GM21786 (cell line): ENCODE results near the gene AAGAB.

ENCODE experiments used
- ATAC-seq: cut with Tn5 transposase; IDR thresholded peaks from one replicate; pipeline ENCODE4 v1.9.1; 2021; ENCODE audit not compliant: unreplicated experiment

The AAGAB gene

DNA sequence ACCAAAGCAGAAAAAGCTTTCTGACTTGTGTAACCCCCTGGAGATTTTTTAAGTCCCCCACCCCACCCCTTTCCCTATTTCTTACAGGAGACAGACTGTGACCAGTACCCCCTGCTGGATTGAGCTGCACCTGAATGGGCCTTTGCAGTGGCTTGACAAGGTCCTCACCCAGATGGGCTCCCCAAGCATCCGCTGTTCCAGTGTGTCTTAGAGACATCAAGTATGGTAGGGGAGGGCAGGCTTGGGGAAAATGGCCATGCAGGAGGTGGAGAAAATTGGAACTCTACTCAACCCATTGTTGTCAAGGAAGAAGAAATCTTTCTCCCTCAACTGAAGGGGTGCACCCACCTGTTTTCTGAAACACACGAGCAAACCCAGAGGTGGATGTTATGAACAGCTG lies 64.1 kb downstream of the AAGAB start:
- no peak for ATAC-seq

DNA sequence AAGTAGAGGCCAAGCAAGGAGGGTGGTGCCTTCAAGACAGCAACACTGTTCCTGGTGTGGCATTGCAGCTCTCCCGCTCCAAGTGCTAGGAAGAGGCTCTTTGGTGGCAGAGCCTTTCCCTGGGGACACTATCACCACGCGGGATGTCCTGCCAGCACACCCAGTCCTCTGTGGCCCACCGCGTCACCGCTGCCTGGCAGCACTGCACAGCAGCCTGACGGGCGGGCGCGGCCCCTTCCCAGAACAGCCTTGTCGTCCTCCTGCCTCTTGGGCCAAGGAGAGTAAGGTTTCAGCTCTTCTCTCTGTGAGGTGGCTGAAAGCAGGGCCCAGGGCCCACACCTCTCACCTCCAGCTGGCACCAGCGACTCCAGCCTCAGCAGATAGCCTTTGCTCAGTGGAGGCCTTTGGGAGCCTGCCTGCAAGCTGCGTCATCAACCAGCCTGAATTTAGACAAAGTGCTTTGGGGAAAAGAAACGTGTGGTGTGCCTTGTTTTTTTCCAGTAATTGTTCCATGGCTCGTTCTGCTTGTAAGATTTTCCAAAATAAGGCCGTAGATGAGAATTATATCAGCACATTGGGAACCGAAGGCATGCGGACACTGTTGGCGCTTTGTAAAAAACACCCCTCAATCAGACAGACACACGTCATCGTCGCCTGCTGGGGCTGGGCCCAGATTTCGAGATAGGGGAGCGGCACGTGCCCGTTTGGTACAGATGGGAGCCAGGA lies 65.0 kb downstream of the AAGAB start:
- no peak for ATAC-seq

DNA sequence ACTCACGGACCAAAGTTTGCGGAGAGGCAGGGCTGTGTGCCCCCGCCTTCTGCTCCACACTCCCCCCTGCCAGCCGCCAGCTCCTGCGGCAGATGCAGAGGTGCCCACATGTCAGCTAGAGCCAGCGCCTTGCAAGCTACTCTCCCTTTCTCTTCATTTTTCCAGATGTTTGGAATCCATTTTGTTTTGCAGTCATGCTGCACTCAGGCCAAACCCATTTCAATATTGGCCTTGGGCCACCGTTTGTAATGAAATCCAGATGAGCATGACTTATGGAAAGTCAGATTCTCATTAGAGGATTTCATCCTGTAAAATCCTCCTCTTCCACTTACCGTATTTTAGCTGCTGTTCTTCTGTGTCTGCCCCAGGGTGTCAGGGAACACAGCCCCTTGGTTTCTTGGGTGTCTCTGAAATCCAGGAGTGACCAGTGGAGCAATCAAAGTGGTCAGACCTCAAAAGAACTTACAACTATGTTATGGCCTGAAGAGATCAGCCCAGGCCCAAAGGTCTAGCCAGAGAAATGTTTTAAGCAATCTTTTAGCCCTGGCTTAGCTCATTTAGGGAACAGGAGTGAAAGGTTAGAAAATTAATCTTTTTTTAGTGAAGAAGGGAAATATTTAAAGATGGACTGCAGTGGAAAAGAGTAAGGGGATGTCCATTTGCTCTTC lies 65.8 kb downstream of the AAGAB start:
- no peak for ATAC-seq

DNA sequence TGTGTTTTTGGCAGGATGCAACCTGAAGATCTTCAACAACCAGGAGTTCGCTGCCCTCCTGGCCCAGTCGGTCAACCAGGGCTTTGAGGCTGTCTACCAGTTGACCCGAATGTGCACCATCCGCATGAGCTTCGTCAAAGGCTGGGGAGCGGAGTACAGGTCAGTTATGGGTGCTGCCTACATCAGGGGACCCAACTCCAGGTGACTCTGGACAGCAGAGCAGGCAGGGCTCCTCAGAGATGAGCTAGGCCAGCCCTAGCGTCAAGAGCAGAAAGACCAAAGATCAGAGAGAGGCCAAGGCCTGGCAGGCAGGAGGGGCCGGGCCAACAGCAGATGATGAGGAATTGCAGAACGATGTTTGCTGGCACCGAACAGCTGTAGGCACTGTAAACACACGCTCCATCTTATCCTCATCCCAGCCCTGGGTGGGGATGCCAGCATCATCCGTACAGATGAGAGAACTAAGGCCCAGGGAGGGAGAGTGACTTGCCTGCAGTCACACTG lies 67.1 kb downstream of the AAGAB start:
- no peak for ATAC-seq

DNA sequence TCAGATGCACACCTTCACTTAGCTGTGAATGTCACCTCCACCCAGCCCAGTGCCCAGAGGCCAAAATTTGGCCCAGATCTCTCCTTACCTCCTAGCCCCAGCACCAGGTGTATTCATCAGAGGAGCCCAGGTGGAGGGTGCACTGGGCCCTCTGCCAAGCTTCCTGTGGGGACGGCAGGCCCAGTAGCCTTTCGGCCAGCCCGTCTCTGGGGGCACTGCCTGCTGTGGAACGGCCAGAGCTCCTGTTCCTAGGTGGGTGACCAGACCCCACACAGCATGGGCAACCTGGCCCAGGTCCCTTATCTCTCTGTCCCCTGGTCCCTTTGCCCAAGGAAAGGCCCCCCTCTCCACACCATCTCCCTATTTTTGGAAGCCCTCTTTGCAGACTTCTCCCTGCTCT lies 67.8 kb downstream of the AAGAB start:
- no peak for ATAC-seq

DNA sequence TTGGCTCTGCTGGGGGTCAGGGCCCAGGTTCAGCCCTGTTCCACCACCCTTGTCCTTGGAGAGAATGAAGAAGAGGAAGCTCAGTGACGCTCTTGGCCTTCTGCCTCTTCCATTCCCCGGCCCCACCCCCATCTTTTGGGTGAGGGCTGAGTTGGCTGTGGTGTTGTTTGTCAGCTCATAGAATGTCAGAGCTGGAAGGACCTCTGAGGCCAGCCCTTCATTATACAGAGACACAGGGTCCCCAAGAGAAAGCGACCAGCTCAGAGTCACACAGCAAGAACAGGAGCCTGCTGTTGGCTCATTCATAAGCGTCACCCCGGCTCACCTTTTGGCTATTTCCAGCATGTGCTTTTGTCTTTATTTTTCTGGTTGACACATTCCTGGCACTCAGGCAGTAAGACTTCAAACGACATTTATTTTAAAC lies 68.2 kb downstream of the AAGAB start:
- ATAC-seq, result no peak

DNA sequence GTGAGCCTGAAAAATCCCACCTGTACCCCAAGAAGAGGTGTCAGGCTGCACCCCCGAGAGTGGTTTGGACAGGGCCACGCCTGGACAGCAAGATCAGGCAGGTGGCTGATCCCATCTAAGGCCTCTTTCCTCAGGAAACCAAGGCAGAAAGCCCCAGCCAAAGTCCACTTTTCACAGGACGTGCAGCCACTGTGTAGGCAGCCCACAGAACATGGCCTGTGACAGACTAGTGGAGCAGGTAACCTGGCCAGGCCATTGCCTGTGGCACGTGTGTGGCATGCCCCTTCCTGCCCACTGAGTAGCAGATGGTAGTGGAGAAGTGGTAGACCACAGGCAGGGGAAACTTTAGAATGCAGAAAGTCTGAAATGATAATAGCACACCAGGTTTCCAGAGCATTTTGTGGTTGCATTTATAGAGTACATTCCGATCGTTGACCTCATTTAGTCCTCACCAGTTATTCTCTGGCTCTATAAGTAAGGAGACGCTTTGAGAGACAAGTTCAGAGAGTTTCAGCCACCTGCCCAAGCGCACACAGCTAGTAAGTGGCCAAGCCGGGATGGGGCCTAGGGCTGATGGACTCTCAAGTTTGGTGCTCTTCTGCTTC lies 68.7 kb downstream of the AAGAB start:
- ATAC-seq, result no peak

DNA sequence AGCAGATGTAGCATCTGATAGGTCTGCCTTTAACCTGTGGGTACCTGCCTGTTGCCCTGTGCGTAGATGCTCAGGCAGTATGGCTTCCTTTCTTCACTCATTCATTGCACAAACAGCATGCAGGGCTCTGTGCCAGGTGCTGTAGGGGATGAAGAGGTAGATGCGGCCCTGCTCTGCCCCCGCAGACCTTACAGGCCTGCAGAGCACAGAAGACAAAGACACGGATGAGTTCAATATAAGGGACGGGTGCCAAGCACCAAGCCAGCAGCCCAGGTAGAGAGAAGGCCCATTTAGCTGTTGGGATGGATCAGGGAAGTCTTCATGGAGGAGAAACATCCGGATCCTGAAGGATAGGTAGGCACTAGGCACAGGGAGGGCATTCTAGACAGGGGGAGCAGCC lies 69.4 kb downstream of the AAGAB start:
- ATAC-seq, result no peak

DNA sequence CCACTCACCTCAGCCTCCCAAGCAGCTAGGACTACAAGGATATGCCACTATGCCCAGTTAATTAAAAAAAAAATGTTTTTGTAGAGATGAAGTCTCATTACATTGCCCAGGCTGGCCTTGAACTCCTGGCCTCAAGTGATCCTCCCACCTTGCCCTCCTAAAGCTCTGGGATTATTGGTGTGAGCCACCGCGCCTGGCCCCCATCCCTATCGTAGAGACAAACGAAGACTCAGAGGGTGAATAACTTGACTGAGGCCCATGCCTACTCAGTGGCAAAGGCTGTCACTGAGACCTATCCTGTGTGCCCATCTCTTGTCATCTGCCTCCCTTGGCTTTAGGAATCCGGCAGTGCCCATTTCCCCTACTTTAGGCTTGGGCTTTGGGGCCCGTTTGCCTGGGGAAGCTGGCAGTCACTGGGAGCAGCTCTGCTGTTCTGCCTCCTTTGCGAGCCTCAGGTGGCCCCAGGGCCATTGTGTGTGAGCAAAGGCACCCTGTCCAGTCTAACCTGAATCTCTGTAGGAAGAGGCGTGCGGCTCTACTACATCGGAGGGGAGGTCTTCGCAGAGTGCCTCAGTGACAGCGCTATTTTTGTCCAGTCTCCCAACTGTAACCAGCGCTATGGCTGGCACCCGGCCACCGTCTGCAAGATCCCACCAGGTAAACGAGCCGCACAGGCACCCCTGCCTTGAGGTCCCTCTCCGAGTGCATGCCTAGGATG lies 70.1 kb downstream of the AAGAB start:
- no peak for ATAC-seq

DNA sequence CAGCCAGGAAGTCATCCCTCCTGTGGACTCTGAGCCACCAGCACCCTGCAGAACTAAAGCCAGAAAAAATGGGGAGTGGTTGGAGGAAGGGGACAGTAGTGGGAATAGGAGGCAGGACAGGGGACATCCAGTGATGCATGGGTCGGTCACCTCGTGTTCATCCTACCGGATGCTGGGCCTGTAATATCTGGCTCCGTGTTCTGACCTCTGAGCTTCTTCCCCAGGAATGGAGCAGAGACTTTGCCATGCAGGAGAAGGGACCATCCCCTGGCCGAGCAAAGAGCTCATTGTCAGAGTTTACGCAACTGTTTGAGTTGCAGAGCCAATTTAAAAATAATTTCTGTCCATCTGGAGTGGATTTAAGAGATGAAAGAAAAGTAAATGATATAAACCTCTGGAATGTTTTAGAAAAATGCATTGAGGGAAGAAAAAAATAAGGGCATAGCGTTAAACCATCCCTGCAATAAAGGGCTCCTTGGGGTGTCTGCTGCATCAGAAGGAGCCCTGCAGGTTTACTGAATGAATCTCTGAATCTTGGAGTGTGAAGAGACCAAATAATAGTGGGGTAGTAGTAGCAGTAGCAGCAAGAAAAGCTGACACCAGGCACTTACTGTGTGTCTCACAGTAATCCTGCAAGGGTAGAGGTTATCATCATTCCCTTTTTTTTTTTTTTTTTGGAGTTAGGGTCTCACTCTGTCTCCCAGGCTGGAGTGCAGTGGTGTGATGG lies 70.9 kb downstream of the AAGAB start:
- ATAC-seq, result no peak

DNA sequence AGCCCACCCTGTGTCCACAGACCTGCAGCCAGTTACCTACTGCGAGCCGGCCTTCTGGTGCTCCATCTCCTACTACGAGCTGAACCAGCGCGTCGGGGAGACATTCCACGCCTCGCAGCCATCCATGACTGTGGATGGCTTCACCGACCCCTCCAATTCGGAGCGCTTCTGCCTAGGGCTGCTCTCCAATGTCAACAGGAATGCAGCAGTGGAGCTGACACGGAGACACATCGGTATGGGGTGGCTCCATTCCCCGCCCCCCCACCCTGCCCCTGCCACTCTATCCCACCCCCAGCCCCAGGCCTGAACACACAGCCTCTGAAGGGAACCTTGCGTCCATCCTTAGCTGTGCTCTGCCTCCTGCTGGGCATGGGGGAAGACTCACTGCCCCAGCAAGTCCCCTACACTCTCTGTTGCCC lies 73.2 kb downstream of the AAGAB start:
- ATAC-seq, result no peak

DNA sequence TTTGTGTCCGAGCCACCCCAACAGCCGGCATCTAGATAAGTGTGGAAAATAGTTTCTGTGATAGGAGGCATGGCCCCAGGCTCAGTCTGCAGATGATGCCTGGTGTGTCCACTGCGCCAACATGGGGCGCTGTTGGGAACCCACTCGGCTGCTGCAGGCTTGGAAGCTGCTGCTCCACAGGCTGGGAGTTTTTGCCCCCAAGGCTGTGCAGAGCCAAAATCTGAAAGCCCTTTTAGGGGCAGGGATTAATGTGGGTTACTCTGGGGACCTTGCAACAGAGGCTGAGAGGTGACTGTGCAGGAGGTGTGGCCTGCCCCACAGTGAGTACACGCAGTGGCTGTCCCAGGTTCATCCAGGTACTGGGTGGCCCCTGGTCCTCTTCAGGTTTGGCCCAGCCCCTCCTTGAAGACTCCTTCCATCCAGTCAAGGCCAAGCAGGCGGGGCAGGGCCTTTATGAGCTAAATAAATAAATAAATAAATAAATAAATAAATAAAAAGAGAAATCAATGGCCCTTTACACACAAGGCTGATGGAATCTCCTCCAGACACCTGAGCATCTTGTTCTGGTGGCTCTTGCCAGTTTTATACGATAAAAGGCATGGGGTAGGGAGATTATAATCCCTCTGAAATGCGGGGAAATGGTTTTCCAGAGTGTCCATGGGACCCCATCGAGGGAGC lies 73.8 kb downstream of the AAGAB start:
- ATAC-seq, result no peak

DNA sequence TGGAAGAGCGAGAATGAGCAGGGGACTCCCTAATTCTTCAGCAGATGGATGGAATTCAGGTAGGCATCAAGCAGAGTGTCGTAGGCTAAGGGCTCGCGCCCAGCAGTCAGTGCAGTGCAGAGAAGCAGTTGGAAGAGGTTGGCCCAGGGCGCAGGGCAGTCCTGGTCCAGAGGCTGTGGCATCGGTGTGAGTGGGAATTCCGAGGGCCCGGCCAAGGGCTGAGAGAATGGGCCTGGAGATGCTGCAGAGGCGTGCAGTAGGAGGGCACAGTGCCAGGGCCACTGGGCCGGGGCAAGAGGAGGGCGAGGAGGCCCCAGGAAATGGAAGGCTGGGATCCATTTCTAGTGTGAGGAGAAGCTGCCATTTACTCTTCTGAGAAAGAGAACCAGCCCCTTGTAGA lies 74.4 kb downstream of the AAGAB start:
- ATAC-seq, result no peak

DNA sequence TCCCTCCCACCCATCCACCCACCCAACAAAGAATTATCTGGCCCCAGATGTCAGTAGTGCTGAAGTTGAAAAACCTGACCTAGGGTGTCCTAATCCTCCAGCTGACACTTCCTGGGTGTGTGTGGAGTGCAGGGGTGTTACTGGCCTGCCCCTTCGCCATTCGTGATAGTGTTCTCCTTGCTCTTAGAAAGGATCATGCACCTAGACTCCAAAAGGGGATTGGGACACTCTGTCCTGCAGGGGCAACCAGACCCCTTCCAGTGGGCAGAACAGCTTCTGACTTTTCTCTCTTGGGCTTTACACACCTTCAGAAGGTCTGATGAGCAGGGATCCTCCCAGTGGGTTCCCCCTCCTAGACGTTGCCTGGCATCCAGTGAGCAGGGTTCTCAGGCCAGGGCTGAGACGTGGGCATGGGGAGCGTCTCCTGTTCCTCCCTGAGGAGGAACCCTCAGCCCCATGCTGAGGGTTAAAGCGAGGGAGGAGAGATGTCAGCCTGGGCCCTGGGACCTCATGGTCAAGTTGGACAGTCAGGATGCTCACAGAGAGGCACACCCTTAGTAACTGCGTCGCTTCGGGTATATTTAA lies 75.0 kb downstream of the AAGAB start:
- ATAC-seq, result no peak

DNA sequence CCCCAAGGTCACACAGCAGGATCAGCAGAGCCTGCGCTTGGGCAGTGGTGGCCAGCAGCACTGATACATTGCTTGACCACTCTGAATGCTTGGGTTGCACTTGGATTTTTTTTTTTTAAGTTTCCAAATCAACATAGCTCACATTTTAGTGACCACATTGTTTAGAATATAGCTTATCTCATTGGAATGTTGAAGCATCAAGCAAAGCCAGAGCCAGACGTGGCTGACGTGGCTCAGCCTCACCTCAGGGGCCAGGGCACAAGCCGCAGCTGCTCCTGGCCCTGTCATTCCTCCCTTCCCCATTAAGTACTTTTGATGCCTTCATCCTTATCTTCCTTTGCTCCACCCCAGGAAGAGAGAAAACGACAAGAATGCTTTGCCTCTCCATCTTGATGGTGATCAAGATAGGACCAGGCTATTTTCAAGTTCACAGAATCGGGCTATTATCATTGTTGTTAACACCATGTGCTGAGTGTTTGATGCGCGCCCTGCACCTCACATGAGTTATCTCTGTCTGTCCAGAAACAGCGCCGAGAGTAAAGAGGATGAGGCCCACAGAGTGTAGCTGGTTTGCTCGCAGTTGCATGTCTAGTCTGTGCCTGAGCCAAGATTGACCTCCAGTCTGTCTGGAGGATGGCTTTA lies 75.8 kb downstream of the AAGAB start:
- no peak for ATAC-seq

DNA sequence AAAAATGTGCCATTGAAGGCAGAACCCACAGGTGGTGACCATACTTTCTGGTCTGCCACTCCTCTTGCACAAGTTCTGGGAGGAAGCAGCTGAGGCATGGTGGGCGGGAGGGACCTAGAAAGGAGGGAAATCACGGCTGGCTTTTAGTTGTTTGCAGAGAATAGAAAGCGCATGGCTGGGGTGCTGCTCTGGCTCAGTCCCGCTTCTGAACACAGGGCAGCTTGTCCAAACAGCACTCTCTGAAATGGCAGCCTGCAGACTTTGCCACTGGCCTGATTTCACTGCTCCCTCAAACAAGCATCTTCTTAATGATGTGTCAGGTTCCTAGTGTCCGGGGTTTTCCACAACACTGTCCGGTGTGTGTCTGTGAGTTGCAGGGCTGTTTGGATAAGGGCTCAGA lies 76.7 kb downstream of the AAGAB start:
- ATAC-seq, result no peak

DNA sequence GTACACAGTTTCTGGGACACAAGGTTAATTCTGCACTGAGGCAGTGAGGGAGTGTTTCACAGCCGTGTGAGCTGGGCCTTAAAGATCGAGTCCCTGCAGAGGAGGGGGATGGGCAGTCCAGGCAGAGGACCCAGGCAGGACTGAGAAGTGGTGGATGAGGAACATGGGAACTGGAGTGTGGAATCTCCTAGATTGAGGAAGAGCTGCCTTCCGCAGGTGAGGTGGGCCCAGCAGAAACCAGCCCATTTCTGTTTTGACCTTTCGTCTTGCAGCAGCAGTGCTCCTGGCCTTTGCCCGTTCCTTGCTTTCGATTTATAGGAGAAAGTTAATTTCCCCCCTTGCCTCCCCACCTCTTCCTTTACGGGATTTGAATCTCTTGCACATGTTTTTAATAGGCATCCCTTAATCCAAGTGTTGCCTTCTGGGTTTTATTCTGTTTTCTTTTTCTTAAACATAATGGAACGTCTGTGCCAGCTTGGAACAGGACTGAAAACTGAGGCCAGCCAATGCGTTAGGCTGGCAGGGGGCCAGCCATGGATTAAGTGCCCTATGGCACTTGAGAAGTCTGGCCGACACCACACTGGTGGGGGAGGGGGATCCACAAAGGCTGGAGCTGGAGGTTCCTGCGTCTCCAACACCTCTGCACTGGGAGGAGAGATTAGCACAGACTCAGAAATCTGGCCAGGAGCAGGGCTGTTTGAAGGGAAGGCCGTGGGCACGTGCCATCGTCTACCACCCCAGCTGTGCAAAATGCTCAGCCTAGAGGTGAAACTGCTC lies 78.1 kb downstream of the AAGAB start:
- ATAC-seq, result no peak

DNA sequence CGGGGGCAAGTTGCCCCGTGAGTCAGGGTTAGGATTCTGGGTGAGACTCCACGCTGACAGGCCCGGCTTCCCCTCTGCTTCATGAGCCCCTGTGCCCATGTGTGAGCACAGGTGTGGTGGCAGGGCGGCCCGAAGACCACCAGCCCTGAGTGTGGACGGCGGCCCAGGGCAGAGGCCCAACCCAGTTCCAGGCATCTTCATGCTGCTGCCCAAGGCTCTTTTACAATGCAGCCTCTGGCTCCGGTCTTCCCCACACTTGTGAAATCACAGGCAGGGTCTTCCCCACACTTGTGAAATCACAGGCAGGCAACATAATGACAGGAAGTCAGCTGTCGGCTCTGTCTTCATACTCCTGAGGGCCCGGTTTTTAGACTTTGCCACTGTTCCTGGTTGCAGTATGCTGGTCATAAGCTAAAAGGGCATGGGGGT lies 78.8 kb downstream of the AAGAB start:
- peak; percentile 56 for ATAC-seq
